GM15510 (cell line): ENCODE results near the gene C3orf62.

Source experiments
- POLR2A ChIP-seq: IDR thresholded peaks from 3 replicates; pipeline ENCODE4 v1.6.1; 2011; ENCODE audit warnings: borderline replicate concordance; ENCODE audit not compliant: insufficient read length; ENCODE audit errors: extremely low read depth

The C3orf62 gene

GRCh38 chr3:49276475-49277382 lies at the start of gene C3orf62:
C3orf62 (minus strand) TSS chr3:49277232; CDS start chr3:49276872, 360 bp downstream.
- TF ChIP-seq POLR2A: peak; percentile 54

GRCh38 chr3:49324768-49325167 lies 47.7 kb upstream of the C3orf62 start:
- no peak for TF ChIP-seq POLR2A

GRCh38 chr3:49316696-49317457 lies 39.8 kb upstream of the C3orf62 start:
- no peak for TF ChIP-seq POLR2A

GRCh38 chr3:49313896-49314688 lies 37.1 kb upstream of the C3orf62 start:
- no peak for TF ChIP-seq POLR2A

GRCh38 chr3:49311283-49311682 lies 34.3 kb upstream of the C3orf62 start:
- no peak for TF ChIP-seq POLR2A

GRCh38 chr3:49310677-49311076 lies 33.6 kb upstream of the C3orf62 start:
- TF ChIP-seq POLR2A: no peak

GRCh38 chr3:49305608-49306007 lies 28.6 kb upstream of the C3orf62 start:
- TF ChIP-seq POLR2A: no peak

- no peak for TF ChIP-seq POLR2A
Measured at GRCh38 chr3:49302613-49303012, 25.6 kb upstream of the C3orf62 start.

GRCh38 chr3:49300595-49300994 lies 23.6 kb upstream of the C3orf62 start:
- no peak for TF ChIP-seq POLR2A

GRCh38 chr3:49298511-49298910 lies 21.5 kb upstream of the C3orf62 start:
- no peak for TF ChIP-seq POLR2A

GRCh38 chr3:49296781-49297411 lies 19.9 kb upstream of the C3orf62 start:
- TF ChIP-seq POLR2A: no peak

- no peak for TF ChIP-seq POLR2A
Measured at GRCh38 chr3:49295489-49296058, 18.5 kb upstream of the C3orf62 start.

- TF ChIP-seq POLR2A: no peak
Measured at GRCh38 chr3:49294343-49294742, 17.3 kb upstream of the C3orf62 start.

- no peak for TF ChIP-seq POLR2A
Measured at GRCh38 chr3:49283997-49284396, 7.0 kb upstream of the C3orf62 start.
